Amniotic epithelial cell (primary cell): ENCODE data around the gene GNAI3.

Experiments
- DNase-seq: peaks from one replicate; pipeline ENCODE4 v3.0.0-alpha.2; 2010; ENCODE audit warnings: low read depth

GNAI3 gene

DNA sequence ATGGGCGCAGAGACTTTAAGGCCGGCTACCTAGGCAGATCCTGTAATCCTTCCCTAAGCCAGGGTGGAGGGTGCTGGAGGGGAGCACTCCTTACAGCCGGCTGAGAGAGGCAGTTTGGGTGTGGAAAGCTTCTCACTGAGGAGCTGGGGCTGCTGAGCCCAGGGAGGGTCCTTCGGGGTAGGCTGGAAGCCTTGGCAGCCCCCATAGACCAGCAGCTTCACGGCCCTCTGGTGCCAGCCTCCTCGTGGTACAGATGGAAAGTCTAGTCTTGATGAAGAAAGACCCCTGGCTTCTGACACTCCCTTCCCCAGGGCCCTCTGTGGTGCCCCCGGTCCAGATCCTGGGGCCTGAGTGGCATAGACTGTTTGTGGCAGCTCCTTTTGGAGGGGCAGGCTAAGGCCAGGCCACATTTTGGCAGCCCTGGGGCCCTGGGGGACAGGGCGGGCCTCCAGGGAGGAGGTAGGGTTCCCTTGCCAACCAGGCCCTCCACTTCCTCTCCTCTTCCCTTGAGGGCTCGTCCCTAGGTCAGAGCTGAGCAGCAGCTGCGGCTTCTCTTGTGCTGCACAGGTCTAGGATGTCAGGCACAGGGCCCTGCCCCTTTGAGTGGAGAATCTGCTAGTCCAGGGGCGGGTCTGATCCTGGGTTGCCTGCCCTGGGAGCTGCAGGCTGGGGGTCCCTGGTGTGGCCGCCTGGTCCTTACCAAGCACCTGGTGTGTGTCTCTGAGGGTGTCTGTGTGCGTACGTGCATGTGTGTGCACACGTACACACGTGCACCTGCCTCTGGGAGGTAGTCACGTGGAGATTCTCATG is 76.0 kb downstream of the GNAI3 start:
- no peak for DNase-seq

DNA sequence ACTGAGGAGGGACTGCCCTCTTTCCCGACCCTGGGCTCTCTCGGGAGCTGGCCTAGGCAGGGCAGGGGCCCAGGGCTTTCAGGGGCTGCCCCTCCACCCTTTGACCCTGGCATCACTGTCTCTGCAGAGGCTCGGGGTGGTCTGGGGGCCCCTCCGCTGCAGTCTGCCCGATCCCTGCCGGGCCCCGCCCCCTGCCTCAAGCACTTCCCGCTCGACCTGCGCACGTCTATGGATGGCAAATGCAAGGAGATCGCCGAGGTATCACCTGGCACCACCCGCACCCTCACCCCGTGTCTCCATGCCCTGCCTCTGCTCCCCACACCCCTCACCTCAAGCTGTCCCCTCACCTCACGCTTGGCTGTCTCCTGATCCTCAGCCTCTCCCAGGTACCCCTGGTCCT is 76.8 kb downstream of the GNAI3 start:
- DNase-seq, result no peak

DNA sequence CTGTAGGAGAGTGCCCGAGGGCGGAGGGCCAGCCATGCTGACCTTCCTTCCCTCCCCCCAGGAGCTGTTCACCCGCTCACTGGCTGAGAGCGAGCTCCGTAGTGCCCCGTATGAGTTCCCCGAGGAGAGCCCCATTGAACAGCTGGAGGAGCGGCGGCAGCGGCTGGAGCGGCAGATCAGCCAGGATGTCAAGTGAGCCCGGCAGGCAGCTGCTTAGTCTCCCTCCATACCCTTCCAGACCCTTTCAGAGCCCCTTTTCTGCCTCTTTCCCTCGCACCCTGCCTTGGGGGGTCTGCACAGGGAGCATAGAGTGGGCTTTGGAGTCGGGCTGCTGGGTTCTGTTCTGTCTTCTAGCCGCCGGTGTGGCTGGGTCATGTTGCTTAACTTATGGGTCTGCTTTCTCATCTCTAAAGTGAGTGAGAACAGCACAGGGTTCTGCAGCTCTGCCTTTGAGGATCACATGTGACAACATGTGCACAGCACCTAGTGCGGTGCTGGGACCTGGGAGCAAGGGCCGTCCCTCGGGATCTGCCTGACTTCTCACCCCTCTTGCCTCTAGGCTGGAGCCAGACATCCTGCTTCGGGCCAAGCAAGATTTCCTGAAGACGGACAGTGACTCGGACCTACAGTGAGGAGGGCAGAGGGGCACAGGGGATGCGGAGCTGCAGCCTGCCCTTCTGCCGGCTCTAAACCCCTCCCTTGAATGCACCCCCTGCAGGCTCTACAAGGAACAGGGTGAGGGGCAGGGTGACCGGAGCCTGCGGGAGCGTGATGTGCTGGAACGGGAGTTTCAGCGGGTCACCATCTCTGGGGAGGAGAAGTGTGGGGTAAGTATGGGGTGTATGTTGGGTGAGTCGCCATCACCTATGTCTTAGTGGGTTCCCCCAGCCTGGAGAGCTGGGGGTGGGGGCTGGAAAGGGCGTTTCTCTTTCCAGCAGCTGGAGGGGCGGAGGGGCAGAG is 77.5 kb downstream of the GNAI3 start:
- DNase-seq, result no peak

DNA sequence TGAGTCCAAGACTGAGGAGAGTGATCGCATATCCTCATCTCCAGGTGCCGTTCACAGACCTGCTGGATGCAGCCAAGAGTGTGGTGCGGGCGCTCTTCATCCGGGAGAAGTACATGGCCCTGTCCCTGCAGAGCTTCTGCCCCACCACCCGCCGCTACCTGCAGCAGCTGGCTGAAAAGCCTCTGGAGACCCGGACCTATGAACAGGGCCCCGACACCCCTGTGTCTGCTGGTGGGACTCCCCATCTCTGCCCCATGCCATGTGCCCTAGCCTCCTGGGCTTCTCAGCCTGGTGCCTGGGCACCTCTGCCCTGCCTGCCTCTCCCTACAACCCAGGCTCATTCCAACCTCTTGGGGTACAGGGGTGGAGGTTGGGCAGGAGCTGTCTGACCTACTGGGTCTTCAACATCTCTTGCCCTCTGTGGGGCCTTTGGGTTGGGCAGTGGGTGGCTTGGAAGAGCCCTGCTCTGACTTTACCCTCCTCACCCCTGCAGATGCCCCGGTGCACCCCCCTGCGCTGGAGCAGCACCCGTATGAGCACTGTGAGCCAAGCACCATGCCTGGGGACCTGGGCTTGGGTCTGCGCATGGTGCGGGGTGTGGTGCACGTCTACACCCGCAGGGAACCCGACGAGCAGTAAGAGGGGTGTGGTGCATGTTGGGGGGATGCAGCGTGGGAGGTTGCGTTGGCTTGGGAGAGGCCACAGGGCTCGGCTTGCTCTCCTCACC is 78.4 kb downstream of the GNAI3 start:
- DNase-seq, result no peak

DNA sequence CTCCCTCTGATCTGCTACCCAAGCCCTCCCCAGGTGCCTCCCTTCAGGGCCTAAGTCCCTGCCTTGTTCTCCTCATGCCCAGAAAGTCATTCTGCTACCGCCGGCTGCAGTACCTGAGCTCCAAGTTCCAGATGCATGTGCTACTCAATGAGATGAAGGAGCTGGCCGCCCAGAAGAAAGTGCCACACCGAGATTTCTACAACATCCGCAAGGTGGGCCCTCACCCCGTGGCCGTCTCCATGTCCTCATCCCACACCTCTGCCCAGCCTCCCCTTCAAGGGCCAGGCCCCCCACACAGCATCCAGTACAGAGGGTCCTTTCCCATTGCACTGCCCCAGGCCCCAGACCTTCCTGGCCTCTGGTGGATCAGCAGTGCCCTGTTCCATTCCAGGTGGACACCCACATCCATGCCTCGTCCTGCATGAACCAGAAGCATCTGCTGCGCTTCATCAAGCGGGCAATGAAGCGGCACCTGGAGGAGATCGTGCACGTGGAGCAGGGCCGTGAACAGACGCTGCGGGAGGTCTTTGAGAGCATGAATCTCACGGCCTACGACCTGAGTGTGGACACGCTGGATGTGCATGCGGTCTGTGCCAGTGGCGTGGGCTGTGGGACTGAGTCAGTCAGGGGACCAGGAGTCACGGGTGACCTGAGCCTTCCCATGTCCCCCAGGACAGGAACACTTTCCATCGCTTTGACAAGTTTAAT is 79.4 kb downstream of the GNAI3 start:
- no peak for DNase-seq

DNA sequence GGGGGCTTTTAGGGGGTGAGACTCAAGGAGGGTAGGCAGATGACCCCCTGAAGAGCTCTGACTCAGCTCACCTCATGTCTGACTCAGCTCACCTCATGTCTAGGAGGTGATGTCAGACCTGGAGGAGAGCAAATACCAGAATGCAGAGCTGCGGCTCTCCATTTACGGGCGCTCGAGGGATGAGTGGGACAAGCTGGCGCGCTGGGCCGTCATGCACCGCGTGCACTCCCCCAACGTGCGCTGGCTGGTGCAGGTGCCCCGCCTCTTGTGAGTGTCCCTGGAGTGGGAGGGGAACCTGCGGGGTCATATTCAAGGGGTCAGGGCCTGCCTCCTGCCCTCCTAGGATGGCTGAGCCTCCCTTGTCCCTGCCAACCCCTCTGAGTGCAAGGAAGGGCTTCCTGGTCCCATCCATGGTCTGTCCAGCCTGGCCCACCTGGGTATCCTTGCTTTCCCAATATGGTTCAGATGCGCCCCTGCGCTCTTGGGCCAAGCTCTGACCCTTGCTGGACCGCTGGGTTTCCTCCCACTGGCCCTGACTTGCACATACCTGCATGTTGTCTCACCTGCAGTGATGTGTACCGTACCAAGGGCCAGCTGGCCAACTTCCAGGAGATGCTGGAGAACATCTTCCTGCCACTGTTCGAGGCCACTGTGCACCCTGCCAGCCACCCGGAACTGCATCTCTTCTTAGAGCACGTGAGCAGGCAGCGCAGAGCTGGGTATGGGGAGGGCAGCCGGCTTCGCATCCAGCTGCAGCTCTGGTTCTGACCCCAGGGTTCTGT is 80.3 kb downstream of the GNAI3 start:
- peak; percentile 81 for DNase-seq

DNA sequence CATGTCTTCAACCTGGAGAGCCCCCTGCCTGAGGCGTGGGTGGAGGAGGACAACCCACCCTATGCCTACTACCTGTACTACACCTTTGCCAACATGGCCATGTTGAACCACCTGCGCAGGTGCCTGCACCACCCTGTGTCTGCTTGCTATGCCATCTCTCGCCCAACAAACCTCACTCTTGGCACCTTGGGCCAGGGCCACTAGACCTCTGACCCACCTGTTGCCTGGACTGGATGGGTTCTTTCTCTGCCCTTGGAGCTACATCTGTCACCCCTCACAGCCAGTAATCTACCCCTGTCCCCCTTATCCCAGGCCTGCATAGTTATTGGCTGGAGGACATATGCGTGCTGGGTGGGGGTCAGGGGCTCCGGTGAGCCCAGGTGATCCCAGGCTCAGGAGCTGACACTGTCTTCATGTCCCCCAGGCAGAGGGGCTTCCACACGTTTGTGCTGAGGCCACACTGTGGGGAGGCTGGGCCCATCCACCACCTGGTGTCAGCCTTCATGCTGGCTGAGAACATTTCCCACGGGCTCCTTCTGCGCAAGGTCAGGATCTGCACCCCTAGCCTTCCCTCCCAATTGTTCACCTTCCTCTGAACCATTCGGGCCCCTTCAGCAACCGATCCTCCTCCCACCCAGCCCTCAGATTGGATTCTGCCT is 81.1 kb downstream of the GNAI3 start:
- DNase-seq, result no peak

DNA sequence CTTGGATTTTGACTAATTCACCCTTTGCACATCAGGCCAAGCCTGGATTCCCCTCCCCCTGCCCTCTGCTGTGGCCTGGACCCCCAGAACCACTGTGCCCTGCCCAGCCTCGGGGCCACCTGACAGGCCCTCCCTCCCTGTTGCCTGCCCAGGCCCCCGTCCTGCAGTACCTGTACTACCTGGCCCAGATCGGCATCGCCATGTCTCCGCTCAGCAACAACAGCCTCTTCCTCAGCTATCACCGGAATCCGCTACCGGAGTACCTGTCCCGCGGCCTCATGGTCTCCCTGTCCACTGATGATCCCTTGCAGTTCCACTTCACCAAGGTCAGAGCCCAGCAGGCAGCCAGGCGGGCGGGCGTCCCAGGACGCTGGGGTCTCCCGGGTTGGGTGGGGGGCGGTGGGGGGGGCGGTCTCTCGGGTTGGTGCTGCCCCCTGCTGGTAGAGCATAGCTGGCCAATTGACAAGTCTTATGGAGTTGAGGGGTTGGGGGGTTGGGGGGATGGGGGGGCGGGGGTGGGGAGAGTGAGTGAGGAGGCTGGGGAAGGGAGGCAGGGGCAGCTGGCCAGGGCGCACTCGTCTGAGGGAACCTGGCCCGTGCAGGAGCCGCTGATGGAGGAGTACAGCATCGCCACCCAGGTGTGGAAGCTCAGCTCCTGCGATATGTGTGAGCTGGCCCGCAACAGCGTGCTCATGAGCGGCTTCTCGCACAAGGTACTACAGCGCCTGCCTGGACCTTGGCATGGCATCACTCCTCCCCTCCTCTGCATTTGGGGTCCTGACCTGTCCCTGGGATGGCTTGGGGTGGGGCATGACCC is 81.9 kb downstream of the GNAI3 start:
- no peak for DNase-seq

DNA sequence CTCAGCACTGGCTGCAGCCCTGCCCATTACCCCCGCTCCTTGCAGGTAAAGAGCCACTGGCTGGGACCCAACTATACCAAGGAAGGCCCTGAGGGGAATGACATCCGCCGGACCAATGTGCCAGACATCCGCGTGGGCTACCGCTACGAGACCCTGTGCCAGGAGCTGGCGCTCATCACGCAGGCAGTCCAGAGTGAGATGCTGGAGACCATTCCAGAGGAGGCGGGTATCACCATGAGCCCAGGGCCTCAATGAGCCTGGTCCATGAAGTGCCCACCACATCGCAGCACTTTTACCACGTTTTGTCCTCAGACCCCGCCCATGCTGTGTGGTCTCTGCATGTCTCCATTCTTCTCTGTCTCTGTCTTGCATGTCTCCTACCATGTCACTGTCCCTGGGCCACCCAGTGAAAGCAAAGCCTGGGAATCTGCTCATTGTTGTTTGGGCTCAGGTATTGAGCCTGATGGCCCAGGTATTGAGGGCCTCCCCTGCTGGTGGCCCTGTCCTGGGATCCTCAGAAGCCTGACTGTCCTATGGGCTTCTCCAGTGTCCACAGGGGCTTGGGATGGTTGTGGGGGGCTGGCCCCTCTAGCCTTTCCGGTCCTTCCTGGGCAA is 82.6 kb downstream of the GNAI3 start:
- DNase-seq, result no peak

DNA sequence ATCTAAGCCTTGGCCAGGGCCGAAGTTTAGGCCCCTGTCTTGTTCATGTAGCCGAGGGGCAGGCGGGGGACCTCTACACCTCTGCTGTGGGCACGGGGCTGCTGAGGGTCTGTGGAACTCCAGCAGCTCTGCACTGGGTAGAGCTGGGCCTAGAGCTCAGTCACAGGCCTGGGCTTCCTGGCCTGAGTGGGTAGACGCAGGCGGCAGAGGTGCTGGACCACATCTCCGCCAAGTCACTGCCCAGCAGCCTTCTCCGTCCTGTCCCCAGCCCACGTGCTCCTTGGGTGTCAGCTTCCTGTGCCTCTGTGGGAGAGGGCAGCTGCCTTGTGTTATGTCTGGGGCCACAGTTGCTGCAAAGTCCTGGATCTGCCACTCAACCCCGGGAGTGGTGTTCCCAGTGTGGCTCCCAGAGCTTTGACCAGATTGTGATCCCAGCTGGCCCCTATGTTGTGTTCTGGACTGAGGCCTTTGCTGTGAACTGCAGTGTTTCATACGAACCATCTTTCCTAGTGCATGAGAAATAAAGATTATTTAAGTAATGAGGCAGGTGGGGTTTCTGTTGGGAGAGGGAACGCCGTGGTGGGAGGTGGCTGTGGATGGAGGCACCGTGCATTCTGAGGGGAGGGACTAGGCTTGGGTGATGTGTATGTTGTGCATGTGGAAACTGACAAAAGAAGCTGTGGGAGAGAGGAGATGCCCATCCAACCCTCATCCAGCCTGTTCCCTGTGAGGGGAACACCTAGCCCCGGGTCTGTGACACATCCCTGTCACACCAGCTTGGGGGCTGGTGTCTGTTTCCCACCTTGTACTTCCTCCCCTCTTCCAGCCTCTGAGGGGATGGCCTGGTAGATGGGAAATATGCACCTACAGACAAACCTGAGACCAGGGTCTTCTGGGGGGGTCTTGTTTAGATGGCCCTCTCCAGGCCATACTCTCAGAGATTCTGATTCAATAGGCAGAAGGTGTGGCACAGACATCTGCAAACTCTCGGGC is 83.4 kb downstream of the GNAI3 start:
- no peak for DNase-seq

DNA sequence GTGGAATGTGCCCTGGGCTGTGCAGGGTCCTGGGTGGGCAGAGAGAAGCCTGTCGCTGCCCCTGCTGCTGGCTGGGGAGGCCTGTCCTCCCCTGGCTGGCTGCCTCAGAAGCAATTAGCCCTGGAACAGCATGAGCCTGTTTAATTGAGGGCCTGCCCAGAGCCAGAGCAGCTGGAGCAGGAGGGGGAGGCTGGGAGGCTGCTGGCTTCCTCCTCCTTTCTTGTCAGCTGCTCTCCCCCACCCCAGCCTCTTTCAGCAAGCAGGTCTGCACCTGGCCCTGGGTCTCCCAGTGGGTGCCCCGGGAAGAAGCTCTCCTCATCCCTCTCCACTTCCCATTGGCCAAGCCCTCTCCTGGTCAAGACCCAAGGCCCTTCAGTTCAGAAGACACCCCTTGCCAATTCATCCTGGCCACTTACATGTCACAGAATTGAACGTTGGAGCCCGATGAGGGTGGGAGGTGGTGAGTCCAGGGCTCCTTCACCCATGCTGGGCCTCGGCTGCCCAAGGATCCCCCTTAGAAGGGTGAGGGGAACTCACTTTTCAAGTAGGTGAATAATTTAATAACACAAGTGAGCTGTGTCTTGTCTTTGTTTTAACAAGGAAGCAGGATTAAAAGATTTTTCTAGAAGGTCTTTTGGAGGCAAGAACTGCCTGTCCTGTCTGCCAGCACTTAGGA is 84.4 kb downstream of the GNAI3 start:
- DNase-seq, result no peak

DNA sequence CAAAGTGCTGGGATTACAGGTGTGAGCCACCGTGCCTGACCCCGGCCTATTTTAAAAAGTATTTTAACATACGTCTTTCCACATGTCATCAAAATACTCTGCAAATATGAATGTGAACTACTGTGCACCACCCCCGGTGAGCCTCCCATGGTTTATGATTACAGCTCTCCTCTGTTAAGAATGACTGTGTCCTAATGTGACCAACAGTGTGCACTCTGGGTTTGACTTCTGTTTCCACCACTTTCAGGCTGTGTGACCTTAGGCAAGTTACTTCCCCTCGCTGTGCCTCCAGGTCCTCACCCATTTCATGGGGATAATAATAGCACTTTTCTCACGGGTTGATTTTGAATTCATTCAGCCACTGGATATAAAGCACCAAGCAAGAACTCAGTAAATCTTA is 85.9 kb downstream of the GNAI3 start:
- no peak for DNase-seq

DNA sequence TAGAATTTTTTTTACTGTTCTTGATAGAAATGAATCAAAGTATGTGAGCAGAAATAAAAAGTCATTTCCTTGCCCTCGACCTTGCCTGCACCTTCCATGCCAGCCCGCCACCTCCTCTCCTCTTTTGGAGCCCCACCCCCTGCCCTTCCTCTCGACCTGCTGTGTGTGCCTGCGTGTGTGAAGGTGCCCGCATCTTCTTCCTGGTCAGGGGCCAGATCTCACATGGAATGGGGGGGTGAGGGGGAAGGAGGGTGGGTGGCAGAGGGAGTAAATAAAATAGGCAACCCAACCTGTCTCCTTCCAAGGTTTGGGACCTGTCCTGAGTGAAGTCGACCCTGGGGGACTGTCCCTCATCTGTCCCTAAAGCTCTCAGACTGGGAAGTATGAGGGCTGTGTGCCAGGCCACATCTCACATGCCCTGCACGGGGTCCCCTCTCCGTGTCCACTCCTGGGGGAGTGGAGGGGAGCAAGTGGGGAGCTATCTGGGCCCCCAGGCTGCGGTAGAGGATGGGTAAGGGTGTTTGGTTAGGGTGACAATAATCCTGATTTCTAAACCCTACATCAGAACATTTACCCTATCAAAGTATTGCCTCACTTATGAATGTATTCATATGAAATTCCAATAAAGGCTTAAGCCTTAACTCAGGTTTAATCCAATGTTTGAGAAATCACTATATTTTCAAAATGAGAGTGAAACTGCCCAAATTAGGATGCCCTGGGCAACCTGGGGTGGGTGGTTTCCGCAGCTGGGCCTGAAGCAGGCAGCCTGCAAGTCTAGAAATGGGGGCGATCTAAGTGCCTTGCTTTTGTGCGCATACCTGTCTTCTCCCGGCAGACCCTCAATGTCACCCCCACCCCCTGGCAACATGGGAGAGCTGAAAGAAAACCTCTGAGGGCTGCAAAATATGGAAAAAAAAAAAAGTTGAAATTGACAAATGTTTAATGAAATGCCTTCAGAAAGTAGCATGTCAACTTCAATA is 86.6 kb downstream of the GNAI3 start:
- no peak for DNase-seq

DNA sequence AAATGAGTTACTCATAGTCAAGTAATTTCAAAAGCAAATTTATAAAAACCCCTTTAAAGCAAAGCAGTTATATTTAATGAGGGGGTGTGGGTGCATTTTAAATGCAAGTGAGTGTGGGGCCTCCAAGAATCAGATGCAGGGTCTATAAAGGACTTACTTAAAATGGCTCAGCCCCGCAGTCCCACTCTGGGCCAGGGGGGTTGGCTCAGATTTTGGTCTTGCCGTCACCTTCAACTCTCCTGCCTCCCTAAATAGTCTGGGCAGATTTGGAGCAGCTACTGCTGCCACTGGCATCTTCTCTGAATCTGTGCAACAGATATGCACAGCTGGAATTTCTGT is 87.4 kb downstream of the GNAI3 start:
- DNase-seq, result no peak

DNA sequence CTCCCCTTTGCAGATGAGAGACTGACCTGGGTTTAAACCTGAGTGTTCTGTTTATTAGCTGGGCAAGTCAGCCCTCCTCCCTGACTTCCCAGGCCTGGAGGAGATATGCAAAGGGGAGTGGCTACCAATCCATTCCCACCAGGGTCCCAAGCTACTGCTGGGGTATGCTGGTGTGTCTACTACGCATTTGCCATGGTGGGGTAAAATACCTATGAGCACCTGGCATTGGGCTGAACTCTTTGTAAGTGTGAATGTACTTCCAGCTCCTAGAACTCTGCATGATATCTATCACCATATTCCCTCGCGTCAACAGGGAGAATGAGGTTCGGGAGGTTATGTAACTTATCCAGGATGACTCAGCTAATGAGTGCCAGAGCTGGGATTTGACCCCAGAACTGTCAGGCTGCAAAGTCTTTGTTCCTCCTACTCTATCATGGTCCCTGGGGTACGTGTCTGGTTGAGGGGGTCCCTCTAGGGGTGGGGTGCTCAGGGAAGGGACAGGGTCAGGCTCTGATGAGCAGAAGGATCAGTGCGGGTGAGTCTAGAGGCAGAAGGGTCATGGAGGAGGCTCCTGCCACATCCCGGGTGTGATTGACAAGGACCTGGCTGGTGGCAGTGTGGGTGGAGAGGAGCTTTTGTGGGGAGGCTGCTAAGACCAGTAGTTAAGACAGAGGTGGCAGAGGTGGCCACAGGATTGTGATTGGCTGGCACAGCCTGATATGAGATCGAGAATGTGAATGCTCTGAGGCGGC is 88.0 kb downstream of the GNAI3 start:
- DNase-seq, result peak; percentile 70
